HG02870 (cell line): ENCODE measurements around the gene PIGN.

ENCODE experiments used
- ATAC-seq: cut with Tn5 transposase; IDR thresholded peaks from one replicate; pipeline ENCODE4 v1.9.1; 2021; ENCODE audit warnings: mild to moderate bottlenecking, moderate library complexity; ENCODE audit not compliant: unreplicated experiment

PIGN gene, protein sequence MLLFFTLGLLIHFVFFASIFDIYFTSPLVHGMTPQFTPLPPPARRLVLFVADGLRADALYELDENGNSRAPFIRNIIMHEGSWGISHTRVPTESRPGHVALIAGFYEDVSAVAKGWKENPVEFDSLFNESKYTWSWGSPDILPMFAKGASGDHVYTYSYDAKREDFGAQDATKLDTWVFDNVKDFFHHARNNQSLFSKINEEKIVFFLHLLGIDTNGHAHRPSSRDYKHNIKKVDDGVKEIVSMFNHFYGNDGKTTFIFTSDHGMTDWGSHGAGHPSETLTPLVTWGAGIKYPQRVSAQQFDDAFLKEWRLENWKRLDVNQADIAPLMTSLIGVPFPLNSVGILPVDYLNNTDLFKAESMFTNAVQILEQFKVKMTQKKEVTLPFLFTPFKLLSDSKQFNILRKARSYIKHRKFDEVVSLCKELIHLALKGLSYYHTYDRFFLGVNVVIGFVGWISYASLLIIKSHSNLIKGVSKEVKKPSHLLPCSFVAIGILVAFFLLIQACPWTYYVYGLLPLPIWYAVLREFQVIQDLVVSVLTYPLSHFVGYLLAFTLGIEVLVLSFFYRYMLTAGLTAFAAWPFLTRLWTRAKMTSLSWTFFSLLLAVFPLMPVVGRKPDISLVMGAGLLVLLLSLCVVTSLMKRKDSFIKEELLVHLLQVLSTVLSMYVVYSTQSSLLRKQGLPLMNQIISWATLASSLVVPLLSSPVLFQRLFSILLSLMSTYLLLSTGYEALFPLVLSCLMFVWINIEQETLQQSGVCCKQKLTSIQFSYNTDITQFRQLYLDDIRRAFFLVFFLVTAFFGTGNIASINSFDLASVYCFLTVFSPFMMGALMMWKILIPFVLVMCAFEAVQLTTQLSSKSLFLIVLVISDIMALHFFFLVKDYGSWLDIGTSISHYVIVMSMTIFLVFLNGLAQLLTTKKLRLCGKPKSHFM

DNA sequence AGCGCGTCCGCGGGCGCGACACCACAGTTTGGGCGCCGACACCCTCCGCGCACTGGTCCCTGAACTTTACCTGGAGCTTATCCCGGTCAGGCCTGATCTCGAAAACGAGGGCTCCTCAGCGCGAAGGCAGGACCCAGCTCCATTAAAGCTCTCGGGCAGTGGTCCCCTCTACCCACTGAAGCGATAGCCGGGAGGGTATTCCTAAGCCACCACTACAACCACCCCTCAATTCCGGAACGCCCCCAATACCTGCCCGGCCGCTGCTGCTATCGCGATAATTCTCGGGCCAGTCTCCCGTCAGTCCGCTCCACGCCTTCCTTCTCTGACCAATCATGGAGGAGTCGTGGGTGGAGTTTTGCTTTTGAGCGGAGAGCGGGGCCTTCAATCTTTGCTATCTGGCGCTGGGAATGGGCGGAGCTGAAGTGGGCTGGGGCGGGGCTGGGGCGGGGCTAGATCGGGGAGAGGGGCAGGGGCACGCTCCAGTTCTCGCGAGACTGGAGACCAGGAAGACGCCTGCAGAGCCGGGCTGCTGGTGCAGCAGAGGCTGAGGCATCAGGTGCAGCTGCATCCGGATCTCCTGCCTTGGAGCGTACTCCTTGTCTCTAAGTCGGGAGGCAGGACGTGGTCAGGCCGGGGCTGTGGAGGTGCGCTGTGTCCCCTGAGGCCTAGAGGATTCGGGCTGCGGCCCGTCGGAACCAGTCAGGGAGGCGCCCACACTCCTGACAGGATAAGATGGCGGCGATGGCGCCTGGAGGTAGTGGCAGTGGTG, at the start of gene PIGN, which contains the start of gene RELCH:
Gene PIGN (minus strand): TSS at position 283 of the 769 bp plus-strand sequence. CDS start 25,703 bp downstream, outside the sequence.
Gene RELCH (plus strand): TSS at position 482 of the 769 bp plus-strand sequence. CDS start 251 bp downstream, at position 733.
- ATAC-seq: peak; percentile 93

DNA sequence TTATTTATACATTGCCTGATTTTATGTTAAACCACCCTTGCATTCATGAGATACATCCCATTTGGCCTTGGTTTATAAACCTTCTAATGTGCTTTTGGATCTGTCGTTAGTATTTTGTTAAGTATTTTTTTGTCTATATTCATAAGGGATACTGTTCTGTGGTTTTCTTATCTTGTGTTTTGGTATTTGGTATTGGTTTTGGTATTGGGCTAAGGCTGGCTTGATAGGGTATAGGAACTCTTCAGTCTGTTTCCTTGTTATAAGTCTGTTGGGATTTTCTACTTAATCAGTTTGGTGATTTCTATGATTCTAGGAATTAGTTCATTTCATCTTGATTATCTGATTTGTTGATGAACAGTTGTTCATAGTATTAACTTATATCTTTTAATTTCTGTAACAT, 49.4 kb upstream of the PIGN start:
- no peak for ATAC-seq

DNA sequence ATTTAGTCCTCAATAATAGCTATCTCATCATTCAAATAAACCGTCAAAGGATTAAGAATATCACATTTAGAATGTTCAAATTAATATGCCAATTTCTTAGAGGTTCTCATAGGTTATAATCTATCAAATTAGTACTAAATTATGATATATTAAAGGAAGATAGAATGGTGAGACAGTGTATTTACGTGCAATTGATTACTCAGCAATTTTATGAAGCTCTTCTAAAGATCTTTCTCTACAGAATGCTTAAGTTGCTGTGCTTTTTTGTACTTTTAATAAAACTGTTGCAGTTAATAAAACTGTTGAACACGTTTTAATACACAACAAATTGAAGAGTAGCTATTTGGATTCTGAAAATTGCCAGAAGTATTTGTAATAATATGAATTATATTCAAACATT, 39.2 kb upstream of the PIGN start:
- ATAC-seq: no peak

DNA sequence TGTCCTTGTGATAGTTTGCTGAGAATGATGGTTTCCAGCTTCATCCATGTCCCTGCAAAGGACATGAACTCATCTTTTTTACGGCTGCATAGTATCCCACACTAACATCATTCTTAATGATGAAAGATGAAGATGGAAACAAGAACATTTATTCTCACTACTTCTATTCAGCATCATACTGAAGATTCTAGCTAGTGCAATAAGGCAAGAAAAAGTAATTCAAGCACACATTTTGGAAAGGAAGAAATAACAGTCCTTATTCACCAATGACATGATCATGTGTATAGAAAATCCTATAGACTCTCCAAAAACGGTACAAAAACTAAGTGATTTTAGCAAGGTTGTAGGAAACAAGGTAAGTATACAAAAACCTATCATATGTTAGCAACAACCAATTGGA, 37.4 kb upstream of the PIGN start:
- no peak for ATAC-seq

DNA sequence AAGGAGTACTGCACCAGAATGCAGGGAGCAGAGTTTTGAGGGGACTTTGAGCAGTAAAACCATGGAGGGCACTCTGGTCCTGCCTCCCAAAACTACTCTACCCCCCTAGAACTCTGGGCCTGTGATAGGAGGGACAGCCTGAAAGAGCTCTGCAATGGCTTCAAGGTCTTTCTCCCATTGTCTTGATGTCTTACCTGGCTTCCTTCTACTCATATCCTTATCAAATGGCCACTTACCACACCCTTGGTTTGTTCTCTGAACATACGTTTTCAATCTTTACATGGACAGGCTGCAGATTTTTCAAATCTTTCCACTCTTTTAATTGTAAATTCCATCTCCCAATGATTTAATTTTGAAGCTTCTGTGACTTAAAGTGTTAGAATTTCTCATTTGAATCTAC, 27.9 kb upstream of the PIGN start:
- no peak for ATAC-seq

DNA sequence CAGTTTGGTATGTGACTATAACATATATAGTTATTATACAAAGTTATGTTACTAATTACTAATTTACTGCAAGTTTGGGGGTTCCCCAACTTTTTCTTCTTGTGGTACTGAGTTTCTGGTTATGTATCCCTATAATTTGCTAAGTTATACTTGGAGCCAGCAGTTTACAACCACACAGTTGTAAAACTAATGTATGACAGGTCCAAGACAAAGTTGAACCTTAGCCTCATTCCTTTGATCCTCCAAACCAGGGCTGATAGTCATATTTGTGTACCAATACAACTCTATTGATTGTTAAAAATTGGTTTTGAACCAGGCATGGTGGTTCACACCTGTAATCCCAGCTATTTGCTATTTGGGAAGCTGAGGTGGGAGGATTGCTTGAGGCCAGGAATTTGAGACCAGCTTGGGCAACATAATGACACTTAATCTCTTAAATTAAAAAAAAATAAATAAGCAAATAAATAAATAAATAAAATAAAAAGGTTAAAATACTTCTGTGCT, 24.5 kb upstream of the PIGN start:
- no peak for ATAC-seq

DNA sequence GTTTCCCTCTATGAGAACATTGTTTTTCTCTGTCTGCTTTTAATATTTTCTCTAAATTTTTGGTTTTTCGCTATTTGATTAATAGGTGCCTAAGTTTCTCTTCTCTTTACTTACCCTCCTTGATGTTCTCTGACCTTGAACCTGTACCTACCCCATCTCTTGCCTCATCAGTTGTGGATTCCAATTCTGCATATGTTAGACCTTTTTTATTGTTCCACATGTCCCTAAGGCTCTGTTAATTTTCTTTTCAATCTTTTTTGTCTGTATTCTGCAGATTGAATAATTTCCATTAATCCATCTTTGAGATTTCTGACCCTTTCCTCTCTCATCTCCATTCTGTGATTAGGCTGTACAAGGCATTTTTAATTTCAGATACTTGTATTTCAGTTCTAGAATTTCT, 23.3 kb upstream of the PIGN start:
- ATAC-seq: no peak

DNA sequence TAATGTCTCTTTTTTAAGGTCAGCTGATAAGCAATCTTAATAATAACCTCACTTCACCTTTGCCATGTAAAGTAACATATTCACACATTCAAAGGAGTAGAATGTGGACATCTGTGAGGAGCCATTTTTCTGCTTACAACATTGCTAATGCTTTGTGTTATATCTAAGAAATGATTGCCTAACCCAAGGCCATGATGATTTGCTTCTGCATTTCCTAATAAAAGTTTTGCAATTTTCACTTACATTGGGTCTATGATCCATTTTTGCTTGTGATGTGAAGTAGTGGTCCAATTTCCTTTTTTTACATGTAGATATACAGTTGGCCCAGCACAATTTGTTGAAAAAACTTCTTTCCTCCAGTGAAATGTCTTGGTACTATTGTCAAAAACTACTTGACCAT, 22.2 kb upstream of the PIGN start:
- ATAC-seq: no peak

DNA sequence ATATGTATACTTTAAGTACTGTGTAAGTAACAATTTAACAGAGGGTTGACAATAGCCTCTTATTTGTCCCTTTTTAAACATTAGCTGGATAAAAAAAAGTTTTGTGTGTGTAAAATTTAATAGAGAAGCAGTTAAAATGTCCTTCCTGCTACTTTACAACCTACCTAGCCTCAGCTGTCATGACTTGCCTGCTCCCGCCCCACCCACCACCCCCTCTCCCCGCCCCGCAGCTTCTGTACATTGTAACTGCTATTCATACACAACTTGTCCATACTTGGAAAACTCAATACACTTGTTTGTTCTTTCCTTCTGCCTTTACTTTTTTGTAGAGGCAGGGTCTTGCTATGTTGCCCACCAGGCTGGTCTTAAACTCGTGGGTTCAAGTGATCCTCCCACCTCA, 19.7 kb upstream of the PIGN start:
- ATAC-seq: no peak

DNA sequence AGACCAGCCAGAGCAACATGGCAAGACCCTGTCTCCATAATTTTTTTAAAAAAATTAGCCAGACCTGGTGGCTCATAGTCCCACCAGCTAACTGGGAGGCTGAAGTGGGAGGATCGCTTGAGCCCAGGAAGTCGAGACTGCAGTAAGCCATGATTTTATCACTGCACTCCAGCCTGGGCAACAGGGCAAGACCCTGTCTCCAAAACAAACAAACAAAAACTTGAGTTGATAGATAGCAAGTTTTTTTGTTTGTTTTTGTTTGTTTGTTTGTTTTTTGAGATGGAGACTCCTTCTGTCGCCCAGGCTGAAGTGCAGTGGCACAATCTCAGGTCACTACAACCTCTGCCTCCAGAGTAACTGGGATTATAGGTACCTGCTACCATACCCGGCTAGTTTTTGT, 19.0 kb upstream of the PIGN start:
- ATAC-seq: no peak

DNA sequence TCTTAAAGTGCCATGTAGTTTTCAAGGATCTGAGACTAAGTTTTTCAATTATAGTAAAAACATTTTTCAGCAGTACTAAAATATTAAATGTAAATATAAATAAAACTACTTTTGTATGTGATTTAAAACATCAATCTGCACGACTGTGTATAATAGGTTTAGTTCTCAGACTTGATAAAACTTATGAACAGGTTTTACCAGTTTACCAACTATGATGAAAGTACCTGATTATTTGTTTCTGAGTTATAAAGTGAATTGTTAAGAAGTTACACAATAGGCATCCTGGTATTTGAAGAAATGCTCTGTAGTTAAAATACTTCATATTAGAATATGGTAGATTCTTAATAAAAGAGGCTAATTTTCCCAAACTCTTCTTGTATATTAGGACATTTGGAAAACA, 15.0 kb upstream of the PIGN start:
- no peak for ATAC-seq

DNA sequence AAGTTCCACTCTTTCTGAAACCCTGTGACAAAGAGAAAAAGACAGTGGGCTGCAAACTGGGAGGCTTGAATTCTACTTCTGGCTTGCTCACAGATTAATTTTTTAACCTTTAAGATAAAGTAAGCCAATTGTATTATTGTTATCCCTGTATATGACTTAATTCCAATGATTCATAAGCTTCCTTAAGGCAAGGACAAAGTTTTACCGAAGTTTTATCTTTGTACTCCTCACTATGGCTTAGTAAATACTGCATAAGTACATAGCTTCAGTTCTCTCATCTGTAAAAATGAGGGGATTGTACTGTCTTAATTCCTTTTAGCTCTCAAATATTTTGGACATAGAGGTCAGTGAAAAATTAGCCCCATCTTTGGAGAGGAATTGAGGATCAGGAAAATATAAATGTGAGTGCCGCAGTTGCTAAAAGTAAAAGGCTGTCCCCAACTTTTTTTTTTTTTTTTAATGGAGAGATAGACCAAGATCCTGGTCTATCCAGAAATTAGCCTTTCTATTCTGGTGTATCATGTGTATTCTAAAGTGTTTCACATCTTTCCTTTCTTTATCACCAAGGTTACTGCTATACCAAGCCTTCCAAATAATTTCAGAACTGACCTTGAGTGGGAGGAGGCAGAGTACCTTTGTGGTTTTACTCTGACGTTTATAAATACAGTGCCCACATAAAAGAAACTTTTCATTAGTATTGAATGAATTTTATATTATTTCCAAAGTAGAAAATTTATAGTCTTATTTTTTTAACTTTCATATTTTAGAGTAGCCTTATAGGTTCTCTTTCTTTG, 13.5 kb upstream of the PIGN start:
- no peak for ATAC-seq

DNA sequence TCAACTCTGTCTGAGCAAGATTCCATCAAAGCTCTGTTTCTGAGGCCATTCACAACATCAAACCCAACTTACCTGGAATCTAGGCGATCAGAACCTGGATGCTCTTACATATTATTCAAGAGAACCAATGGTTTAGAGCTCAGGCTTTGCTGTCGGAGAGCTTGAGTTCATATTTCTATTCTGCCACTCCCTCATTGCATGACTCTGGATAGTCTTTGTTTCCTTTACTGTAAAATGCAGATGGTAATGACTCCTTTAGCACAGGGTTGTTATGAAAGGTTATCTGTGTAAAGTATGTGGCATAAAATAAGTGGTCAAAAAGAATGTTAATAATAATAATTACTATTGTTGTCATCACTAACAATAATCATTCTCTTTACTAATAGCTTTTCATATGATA, 12.8 kb upstream of the PIGN start:
- no peak for ATAC-seq

DNA sequence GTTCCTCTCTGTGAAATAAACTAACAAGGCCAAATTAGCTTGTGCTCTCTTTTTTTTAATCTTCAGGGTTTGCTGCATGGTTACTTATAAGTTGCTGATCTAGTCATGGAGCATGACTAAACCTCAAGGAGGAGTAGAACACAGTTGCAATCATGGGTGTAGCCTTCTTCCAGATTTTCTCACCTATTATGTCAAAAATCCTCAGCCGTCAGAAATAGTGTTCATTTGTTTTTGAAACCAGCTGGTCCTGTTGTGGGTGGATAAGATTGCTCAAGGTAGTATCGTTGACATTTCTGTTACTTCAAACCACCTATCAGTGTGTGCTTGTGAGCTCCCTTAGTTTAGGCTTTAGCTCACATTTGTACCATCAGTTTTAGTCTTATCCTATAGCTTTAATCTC, 11.4 kb upstream of the PIGN start:
- peak; percentile 42 for ATAC-seq

DNA sequence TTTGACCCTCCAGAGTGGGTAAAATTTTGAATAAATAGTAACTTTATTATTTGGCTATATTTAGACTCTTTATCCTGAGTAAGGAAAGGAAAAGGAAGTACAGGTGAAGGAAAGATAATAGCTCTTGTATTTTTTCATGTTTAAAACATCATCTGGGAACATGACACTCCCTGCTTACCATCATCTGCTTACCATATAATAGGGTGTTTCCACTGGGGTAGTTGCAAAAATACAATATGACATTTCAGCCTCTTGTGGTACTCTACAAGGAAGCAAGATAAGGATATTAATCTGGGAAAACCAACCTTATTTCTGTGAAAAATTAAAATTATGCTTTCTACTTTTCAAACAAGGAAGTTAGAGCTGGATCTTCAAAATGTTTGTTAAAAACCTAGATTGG, 10.1 kb upstream of the PIGN start:
- ATAC-seq: no peak

DNA sequence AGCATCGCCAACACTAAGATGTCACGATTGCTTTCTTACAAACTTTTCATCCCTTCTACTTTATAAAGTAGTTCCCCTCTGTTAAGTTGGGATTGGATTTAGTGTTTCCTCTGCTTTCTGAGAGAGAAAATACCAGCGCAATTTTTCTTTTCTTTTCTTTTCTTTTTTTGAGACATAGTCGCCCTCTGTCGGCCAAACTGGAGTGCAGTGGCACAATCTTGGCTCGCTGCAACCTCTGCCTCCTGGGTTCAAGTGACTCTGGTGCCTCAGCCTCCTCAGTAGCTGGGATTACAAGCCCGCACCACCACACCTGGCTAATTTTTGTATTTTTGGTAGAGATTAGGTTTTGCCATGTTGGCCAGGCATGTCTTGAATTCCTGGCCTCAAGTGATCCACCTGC, 9.2 kb upstream of the PIGN start:
- ATAC-seq: no peak

DNA sequence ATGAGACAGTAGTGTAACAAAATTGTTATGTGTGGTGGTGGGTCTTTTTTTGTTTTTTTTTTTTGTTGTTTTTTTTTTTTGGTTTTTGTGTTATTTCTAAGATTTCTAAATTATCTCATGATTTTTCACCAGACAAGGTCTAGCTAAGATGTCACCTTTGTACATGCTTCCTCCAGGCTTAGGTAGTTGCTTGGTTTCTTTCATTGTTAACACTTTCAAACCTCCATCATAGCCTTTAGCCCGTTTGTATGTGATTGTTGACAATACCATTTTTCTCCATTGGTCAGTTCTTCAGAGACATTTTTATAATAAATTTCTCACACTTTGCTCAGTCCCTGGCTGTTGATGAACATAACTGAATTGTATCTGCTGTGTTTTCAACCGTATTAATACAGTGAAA, 2.4 kb upstream of the PIGN start:
- no peak for ATAC-seq

DNA sequence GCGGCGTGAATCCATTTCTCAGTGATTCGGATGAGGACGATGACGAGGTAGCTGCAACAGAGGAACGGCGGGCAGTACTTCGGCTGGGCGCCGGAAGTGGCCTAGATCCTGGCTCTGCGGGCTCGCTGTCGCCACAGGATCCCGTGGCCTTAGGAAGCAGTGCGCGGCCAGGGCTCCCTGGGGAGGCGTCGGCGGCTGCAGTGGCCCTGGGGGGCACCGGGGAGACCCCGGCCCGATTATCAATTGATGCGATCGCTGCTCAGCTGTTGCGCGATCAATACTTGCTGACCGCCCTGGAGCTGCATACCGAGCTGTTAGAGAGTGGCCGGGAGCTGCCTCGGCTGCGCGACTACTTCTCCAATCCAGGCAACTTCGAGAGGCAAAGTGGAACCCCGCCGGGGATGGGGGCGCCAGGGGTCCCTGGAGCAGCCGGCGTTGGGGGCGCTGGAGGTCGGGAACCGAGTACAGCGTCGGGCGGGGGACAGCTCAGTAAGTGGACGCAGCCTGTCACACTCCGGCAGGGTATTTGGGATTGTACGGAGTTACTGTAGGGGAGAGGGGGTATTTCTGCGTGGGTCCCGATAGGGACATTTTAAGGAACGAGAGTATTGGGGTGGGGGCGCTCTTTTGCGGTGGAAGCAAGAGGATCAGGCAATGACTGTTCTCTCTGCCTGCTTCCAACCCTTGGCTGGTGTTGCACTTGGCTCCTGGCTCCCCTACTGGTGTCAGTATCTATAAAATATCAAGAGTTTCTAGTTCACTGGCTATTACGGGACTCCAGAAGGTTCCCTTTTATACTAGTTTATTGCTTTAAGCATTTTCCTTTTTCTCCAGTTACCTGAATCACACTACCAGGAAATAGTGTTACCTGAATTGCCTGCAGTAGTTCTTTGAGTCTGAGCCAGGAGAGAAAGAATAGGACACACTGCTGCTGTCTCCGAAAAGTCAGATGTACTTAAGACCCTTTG, 971 bp upstream of the PIGN start:
- no peak for ATAC-seq

DNA sequence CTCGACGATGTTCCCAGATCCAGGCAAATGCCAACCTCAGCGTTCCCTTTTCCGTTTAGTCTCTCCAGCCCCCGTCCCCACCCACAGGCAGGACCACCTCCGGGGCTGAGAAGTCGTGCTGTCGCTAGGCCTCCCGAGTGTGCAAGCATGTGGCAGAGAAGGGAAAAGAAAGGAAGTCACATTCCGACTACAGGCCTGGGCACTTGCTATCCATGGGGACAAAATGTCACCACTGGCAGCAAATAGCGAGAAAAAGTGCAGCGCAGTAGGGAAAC, 420 bp downstream of the PIGN start:
- no peak for ATAC-seq
